ENCODE data around the gene NCK1. TPM values are rescaled to one million over a fixed set of nuclear protein-coding genes. Genes with fewer than 3 reads are reported as not detected.

NCK1 gene
- total and polyA plus RNA-seq, 2 of the 13 experiments (the other 11 are each of a cell fraction or from before 2014, with no cell fraction given): 14.7 to 30.4 TPM

GRCh38 chr3:136818769-136819391 lies 43.1 kb upstream of the NCK1 start, which contains the start of gene SLC35G2 (continued):
- TF ChIP-seq ZNF354B (CRISPR knock-in tag; IDR thresholded peaks at IDR 0.05) (no peak), NCOA5 (CRISPR knock-in tag; IDR thresholded peaks at IDR 0.05) (no peak), ZMAT3 (CRISPR knock-in tag; conservative IDR thresholded peaks at IDR 0.05) (no peak), ZFY (CRISPR knock-in tag; IDR thresholded peaks at IDR 0.05) (peak; percentile 75), FOXK1 (CRISPR knock-in tag; IDR thresholded peaks at IDR 0.05; ENCODE audit: borderline replicate concordance, low read depth) (no peak), ZNF766 (CRISPR knock-in tag; IDR thresholded peaks at IDR 0.05; ENCODE audit: borderline replicate concordance) (no peak), ETV6 (CRISPR knock-in tag; conservative IDR thresholded peaks at IDR 0.05) (no peak), MAFG (CRISPR knock-in tag; IDR thresholded peaks at IDR 0.05) (no peak), CCDC6 (CRISPR knock-in tag; IDR thresholded peaks at IDR 0.05) (peak; percentile 62; the same call in 1 of the 2 replicates), NR2C2 (CRISPR knock-in tag; IDR thresholded peaks at IDR 0.05; ENCODE audit: borderline replicate concordance) (no peak; the same call in 1 of the 2 replicates), ZBTB7A (CRISPR knock-in tag; IDR thresholded peaks at IDR 0.05) (peak; percentile 79; the same call in 1 of the 2 replicates), ZBTB38 (CRISPR knock-in tag; IDR thresholded peaks at IDR 0.05) (0 out of 2 replicates have a peak, but pooled peaks have one; percentile 17), FOXO1 (CRISPR knock-in tag; IDR thresholded peaks at IDR 0.05) (no peak), BRCA1 (CRISPR knock-in tag; IDR thresholded peaks at IDR 0.05) (no peak), CBX1 (IDR thresholded peaks at IDR 0.05; ENCODE audit: low read depth) (no peak), RELA (CRISPR knock-in tag; IDR thresholded peaks at IDR 0.05) (no peak), ADNP (CRISPR knock-in tag; IDR thresholded peaks at IDR 0.05) (no peak), NONO (IDR thresholded peaks at IDR 0.05) (no peak), NONO (CRISPR knock-in tag; conservative IDR thresholded peaks at IDR 0.05) (no peak), RBM39 (IDR thresholded peaks at IDR 0.05; ENCODE audit: low read depth, low read length, poor library complexity, severe bottlenecking) (peak; percentile 28)
- TF ChIP-seq, protein P1, sequence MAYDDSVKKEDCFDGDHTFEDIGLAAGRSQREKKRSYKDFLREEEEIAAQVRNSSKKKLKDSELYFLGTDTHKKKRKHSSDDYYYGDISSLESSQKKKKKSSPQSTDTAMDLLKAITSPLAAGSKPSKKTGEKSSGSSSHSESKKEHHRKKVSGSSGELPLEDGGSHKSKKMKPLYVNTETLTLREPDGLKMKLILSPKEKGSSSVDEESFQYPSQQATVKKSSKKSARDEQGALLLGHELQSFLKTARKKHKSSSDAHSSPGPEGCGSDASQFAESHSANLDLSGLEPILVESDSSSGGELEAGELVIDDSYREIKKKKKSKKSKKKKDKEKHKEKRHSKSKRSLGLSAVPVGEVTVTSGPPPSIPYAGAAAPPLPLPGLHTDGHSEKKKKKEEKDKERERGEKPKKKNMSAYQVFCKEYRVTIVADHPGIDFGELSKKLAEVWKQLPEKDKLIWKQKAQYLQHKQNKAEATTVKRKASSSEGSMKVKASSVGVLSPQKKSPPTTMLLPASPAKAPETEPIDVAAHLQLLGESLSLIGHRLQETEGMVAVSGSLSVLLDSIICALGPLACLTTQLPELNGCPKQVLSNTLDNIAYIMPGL (CRISPR knock-in tag; IDR thresholded peaks at IDR 0.05; ENCODE audit: borderline replicate concordance in 1 of 2, low read depth in 1 of 2): peak in 1 of 2 experiments; percentile 0; a peak in 2 of 4 replicates
- TF ChIP-seq, protein P2, sequence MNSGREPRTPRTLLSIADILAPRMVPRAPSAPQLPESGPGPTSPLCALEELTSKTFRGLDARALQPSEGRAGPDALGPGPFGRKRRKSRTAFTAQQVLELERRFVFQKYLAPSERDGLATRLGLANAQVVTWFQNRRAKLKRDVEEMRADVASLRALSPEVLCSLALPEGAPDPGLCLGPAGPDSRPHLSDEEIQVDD (CRISPR knock-in tag; IDR thresholded peaks at IDR 0.05; ENCODE audit: borderline replicate concordance): no peak
- TF ChIP-seq, protein P3, sequence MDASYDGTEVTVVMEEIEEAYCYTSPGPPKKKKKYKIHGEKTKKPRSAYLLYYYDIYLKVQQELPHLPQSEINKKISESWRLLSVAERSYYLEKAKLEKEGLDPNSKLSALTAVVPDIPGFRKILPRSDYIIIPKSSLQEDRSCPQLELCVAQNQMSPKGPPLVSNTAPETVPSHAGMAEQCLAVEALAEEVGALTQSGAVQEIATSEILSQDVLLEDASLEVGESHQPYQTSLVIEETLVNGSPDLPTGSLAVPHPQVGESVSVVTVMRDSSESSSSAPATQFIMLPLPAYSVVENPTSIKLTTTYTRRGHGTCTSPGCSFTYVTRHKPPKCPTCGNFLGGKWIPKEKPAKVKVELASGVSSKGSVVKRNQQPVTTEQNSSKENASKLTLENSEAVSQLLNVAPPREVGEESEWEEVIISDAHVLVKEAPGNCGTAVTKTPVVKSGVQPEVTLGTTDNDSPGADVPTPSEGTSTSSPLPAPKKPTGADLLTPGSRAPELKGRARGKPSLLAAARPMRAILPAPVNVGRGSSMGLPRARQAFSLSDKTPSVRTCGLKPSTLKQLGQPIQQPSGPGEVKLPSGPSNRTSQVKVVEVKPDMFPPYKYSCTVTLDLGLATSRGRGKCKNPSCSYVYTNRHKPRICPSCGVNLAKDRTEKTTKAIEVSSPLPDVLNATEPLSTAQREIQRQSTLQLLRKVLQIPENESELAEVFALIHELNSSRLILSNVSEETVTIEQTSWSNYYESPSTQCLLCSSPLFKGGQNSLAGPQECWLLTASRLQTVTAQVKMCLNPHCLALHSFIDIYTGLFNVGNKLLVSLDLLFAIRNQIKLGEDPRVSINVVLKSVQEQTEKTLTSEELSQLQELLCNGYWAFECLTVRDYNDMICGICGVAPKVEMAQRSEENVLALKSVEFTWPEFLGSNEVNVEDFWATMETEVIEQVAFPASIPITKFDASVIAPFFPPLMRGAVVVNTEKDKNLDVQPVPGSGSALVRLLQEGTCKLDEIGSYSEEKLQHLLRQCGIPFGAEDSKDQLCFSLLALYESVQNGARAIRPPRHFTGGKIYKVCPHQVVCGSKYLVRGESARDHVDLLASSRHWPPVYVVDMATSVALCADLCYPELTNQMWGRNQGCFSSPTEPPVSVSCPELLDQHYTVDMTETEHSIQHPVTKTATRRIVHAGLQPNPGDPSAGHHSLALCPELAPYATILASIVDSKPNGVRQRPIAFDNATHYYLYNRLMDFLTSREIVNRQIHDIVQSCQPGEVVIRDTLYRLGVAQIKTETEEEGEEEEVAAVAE (CRISPR knock-in tag; IDR thresholded peaks at IDR 0.05; ENCODE audit: borderline replicate concordance): no peak
